A204.1 (cell line): ENCODE results near the gene CCDC87.
"Not testable (repeated sequence)": the region's sequence is repeated elsewhere in the genome, so short reads cannot be mapped to it uniquely, and the experiment has no call there.

Source experiments
- FAIRE-seq: peaks from 2 replicates; lab custom pipeline; 2012; peaks lifted over from hg19 to GRCh38; lab: Jason Lieb, UNC

Gene CCDC87

GRCh38 chr11:66614073-66614472, 21.2 kb upstream of the CCDC87 start:
- no peak for FAIRE-seq

GRCh38 chr11:66612458-66612857, 19.6 kb upstream of the CCDC87 start:
- no peak for FAIRE-seq

- FAIRE-seq, result no peak
These were observed 17.1 kb upstream of the CCDC87 start for GRCh38 chr11:66609721-66610617.

- FAIRE-seq, result no peak
These were observed 14.4 kb upstream of the CCDC87 start for GRCh38 chr11:66607126-66607834.

GRCh38 chr11:66606608-66607007, 13.7 kb upstream of the CCDC87 start:
- FAIRE-seq, result not testable (repeated sequence)

GRCh38 chr11:66604155-66604554, 11.3 kb upstream of the CCDC87 start:
- FAIRE-seq, result no peak

GRCh38 chr11:66603072-66603471, 10.2 kb upstream of the CCDC87 start:
- no peak for FAIRE-seq

GRCh38 chr11:66600631-66601233, 7.9 kb upstream of the CCDC87 start:
- no peak for FAIRE-seq

- no peak for FAIRE-seq
These were observed 7.4 kb upstream of the CCDC87 start for GRCh38 chr11:66600219-66600618.

- no peak for FAIRE-seq
These were observed 6.1 kb upstream of the CCDC87 start for GRCh38 chr11:66598993-66599392.

- no peak for FAIRE-seq
These were observed 2.5 kb upstream of the CCDC87 start for GRCh38 chr11:66595245-66595904.

- no peak for FAIRE-seq
These were observed 787 bp upstream of the CCDC87 start for GRCh38 chr11:66593650-66594049.

GRCh38 chr11:66593303-66593635, 406 bp upstream of the CCDC87 start:
- FAIRE-seq, result no peak

- FAIRE-seq, result no peak
These were observed 1.7 kb downstream of the CCDC87 start for GRCh38 chr11:66591175-66591574.

GRCh38 chr11:66589996-66590675, 2.7 kb downstream of the CCDC87 start:
- FAIRE-seq, result no peak

GRCh38 chr11:66589315-66589714, 3.5 kb downstream of the CCDC87 start:
- FAIRE-seq, result not testable (repeated sequence)

GRCh38 chr11:66586136-66586535, 6.7 kb downstream of the CCDC87 start:
- no peak for FAIRE-seq

GRCh38 chr11:66585447-66585846, 7.4 kb downstream of the CCDC87 start:
- not testable (repeated sequence) for FAIRE-seq

GRCh38 chr11:66582565-66583147, 10.2 kb downstream of the CCDC87 start:
- not testable (repeated sequence) for FAIRE-seq

- no peak for FAIRE-seq
These were observed 11.6 kb downstream of the CCDC87 start for GRCh38 chr11:66581261-66581660.

GRCh38 chr11:66580803-66581202, 12.1 kb downstream of the CCDC87 start:
- no peak for FAIRE-seq
